ENCODE results near the gene SEMA6C. TPM values are rescaled to one million over a fixed set of nuclear protein-coding genes. Genes with fewer than 3 reads are reported as not detected.
"Not testable (repeated sequence)": the region's sequence is repeated elsewhere in the genome, so short reads cannot be mapped to it uniquely, and the experiment has no call there.

Gene SEMA6C
- total and polyA plus RNA-seq, 4 donors, result 10.2 to 47.8 (median 25.5) TPM

GRCh38 chr1:151098126-151098525 lies 48.3 kb downstream of the SEMA6C start:
- H3K27me3 ChIP-seq (ENCODE audit: control insufficient read depth, insufficient read depth, low read length), result no peaks in the 10 kb centered on the region
- H3K4me1 ChIP-seq (ENCODE audit: control insufficient read depth, insufficient read depth, low read length), result no peaks in the 10 kb centered on the region
- WGBS (ENCODE audit: insufficient coverage), result no CpG with 5 or more reads among the region's 1 CpG
- H3K9me3 ChIP-seq (ENCODE audit: control insufficient read depth, insufficient read depth, low read length), result no peaks in the 10 kb centered on the region
- H3K27ac ChIP-seq (ENCODE audit: low read depth, low read length), result no peak overlapping the region
- H3K4me3 ChIP-seq (ENCODE audit: low read depth, low read length), result no peak overlapping the region
- peaks cover 4% of the 10 kb centered on the region for H3K36me3 ChIP-seq (ENCODE audit: control insufficient read depth, insufficient read depth, low read length)
- no peak for DNase-seq (ENCODE audit: low read depth in 4 of 6, low spot score in 6 of 6)

- 92% methylated on average over 4 of the region's 6 CpGs for WGBS (ENCODE audit: insufficient coverage)
- H3K36me3 ChIP-seq (ENCODE audit: control insufficient read depth, insufficient read depth, low read length); H3K27ac ChIP-seq (ENCODE audit: low read depth, low read length); H3K4me3 ChIP-seq (ENCODE audit: low read depth, low read length); H3K27me3 ChIP-seq (ENCODE audit: control insufficient read depth, insufficient read depth, low read length); H3K4me1 ChIP-seq (ENCODE audit: control insufficient read depth, insufficient read depth, low read length); DNase-seq (ENCODE audit: low read depth in 4 of 6, low spot score in 6 of 6); H3K9me3 ChIP-seq (ENCODE audit: control insufficient read depth, insufficient read depth, low read length): not testable (repeated sequence)
Observed at GRCh38 chr1:151097426-151097825, 49.0 kb downstream of the SEMA6C start.

GRCh38 chr1:151085953-151086559 lies 60.4 kb downstream of the SEMA6C start:
- H3K4me1 ChIP-seq (ENCODE audit: control insufficient read depth, insufficient read depth, low read length), result no peaks in the 10 kb centered on the region
- no peak overlapping the region for H3K4me3 ChIP-seq (ENCODE audit: low read depth, low read length)
- H3K36me3 ChIP-seq (ENCODE audit: control insufficient read depth, insufficient read depth, low read length), result peaks cover 4% of the 10 kb centered on the region
- H3K27ac ChIP-seq (ENCODE audit: low read depth, low read length), result no peak overlapping the region
- no peaks in the 10 kb centered on the region for H3K27me3 ChIP-seq (ENCODE audit: control insufficient read depth, insufficient read depth, low read length)
- DNase-seq (ENCODE audit: low read depth in 4 of 6, low spot score in 6 of 6), result no peak
- no peaks in the 10 kb centered on the region for H3K9me3 ChIP-seq (ENCODE audit: control insufficient read depth, insufficient read depth, low read length)
- 80% methylated on average over 1 of the region's 4 CpGs for WGBS (ENCODE audit: insufficient coverage)

Other genes starting within 250 kb of the SEMA6C start
- gene SETDB1, start 220.3 kb downstream of the SEMA6C start, total RNA-seq, result 10 to 100 TPM; 39.7 to 58.6 TPM
- 10 to 100 TPM; 41.2 to 54.3 TPM for gene SETDB1, start 220.3 kb downstream of the SEMA6C start, polyA plus RNA-seq (ENCODE audit: insufficient read length in 2 of 2)
- gene CERS2, start 171.8 kb downstream of the SEMA6C start, total RNA-seq, result 100 to 1,000 TPM; 116 to 224 TPM
- gene CERS2, start 171.8 kb downstream of the SEMA6C start, polyA plus RNA-seq (ENCODE audit: insufficient read length in 2 of 2), result 100 to 1,000 TPM; 163 to 176 TPM
- 1 to 10 TPM in 1 of 2 donors, under 1 TPM in 1; 0.50 to 2.6 TPM for gene ANXA9, start 164.3 kb downstream of the SEMA6C start, total RNA-seq
- 1 to 10 TPM; 5.4 to 8.3 TPM for gene ANXA9, start 164.3 kb downstream of the SEMA6C start, polyA plus RNA-seq (ENCODE audit: insufficient read length in 2 of 2)
- gene MINDY1, start 139.7 kb downstream of the SEMA6C start, total RNA-seq, result 10 to 100 TPM; 21.9 to 48.1 TPM
- 10 to 100 TPM; 38.2 to 47.5 TPM for gene MINDY1, start 139.7 kb downstream of the SEMA6C start, polyA plus RNA-seq (ENCODE audit: insufficient read length in 2 of 2)
- 10 to 100 TPM; 18.9 to 29.0 TPM for gene PRUNE1, start 138.2 kb downstream of the SEMA6C start, total RNA-seq
- gene PRUNE1, start 138.2 kb downstream of the SEMA6C start, polyA plus RNA-seq (ENCODE audit: insufficient read length in 2 of 2), result 10 to 100 TPM; 37.5 to 39.4 TPM
- under 1 TPM; 0.20 to 0.83 TPM for gene BNIPL, start 110.0 kb downstream of the SEMA6C start, total RNA-seq
- under 1 TPM; 0.73 to 0.93 TPM for gene BNIPL, start 110.0 kb downstream of the SEMA6C start, polyA plus RNA-seq (ENCODE audit: insufficient read length in 2 of 2)
- gene C1orf56, start 98.9 kb downstream of the SEMA6C start, total RNA-seq, result 10 to 100 TPM in 1 of 2 donors, 1 to 10 TPM in 1; 4.1 to 11.0 TPM
- 10 to 100 TPM; 13.7 to 16.9 TPM for gene C1orf56, start 98.9 kb downstream of the SEMA6C start, polyA plus RNA-seq (ENCODE audit: insufficient read length in 2 of 2)
- gene CDC42SE1, start 87.0 kb downstream of the SEMA6C start, total RNA-seq, result 10 to 100 TPM; 59.0 to 73.8 TPM
- 10 to 100 TPM; 86.3 to 89.8 TPM for gene CDC42SE1, start 87.0 kb downstream of the SEMA6C start, polyA plus RNA-seq (ENCODE audit: insufficient read length in 2 of 2)
- 10 to 100 TPM; 34.2 to 54.3 TPM for gene MLLT11, start 86.2 kb downstream of the SEMA6C start, total RNA-seq
- 100 to 1,000 TPM; 182 to 203 TPM for gene MLLT11, start 86.2 kb downstream of the SEMA6C start, polyA plus RNA-seq (ENCODE audit: insufficient read length in 2 of 2)
- 10 to 100 TPM; 18.0 to 18.1 TPM for gene GABPB2, start 75.9 kb downstream of the SEMA6C start, total RNA-seq
- gene GABPB2, start 75.9 kb downstream of the SEMA6C start, polyA plus RNA-seq (ENCODE audit: insufficient read length in 2 of 2), result 1 to 10 TPM; 6.2 to 9.3 TPM
- 1 to 10 TPM; 4.5 to 5.5 TPM for gene TNFAIP8L2, start 10.0 kb upstream of the SEMA6C start, total RNA-seq
- 1 to 10 TPM; 3.2 to 3.9 TPM for gene TNFAIP8L2, start 10.0 kb upstream of the SEMA6C start, polyA plus RNA-seq (ENCODE audit: insufficient read length in 2 of 2)
- 10 to 100 TPM; 12.9 to 19.1 TPM for gene LYSMD1, start 19.3 kb upstream of the SEMA6C start, total RNA-seq
- gene LYSMD1, start 19.3 kb upstream of the SEMA6C start, polyA plus RNA-seq (ENCODE audit: insufficient read length in 2 of 2), result 10 to 100 TPM; 17.9 to 18.7 TPM
- gene SCNM1, start 19.5 kb upstream of the SEMA6C start, total RNA-seq, result 10 to 100 TPM; 26.1 to 59.3 TPM
- gene SCNM1, start 19.5 kb upstream of the SEMA6C start, polyA plus RNA-seq (ENCODE audit: insufficient read length in 2 of 2), result 10 to 100 TPM; 54.8 to 55.8 TPM
- gene TMOD4, start 29.4 kb upstream of the SEMA6C start, total RNA-seq, result not detected
- 1 to 10 TPM in 1 of 2 donors, not detected in 1; 1.2 TPM for gene TMOD4, start 29.4 kb upstream of the SEMA6C start, polyA plus RNA-seq (ENCODE audit: insufficient read length in 2 of 2)
- 10 to 100 TPM; 38.6 to 67.7 TPM for gene VPS72, start 43.6 kb upstream of the SEMA6C start, total RNA-seq
- 10 to 100 TPM; 91.6 to 93.0 TPM for gene VPS72, start 43.6 kb upstream of the SEMA6C start, polyA plus RNA-seq (ENCODE audit: insufficient read length in 2 of 2)
- 10 to 100 TPM; 44.0 to 59.3 TPM for gene PIP5K1A, start 51.9 kb upstream of the SEMA6C start, total RNA-seq
- gene PIP5K1A, start 51.9 kb upstream of the SEMA6C start, polyA plus RNA-seq (ENCODE audit: insufficient read length in 2 of 2), result 10 to 100 TPM; 34.9 to 50.9 TPM
- gene PSMD4, start 108.1 kb upstream of the SEMA6C start, total RNA-seq, result 100 to 1,000 TPM; 108 to 211 TPM
- 100 to 1,000 TPM; 178 to 181 TPM for gene PSMD4, start 108.1 kb upstream of the SEMA6C start, polyA plus RNA-seq (ENCODE audit: insufficient read length in 2 of 2)
- 10 to 100 TPM in 1 of 2 donors, 1 to 10 TPM in 1; 9.6 to 14.1 TPM for gene ZNF687, start 135.7 kb upstream of the SEMA6C start, total RNA-seq
- 10 to 100 TPM; 19.8 to 24.9 TPM for gene ZNF687, start 135.7 kb upstream of the SEMA6C start, polyA plus RNA-seq (ENCODE audit: insufficient read length in 2 of 2)
- gene PI4KB, start 180.8 kb upstream of the SEMA6C start, total RNA-seq, result 10 to 100 TPM; 37.9 to 49.6 TPM
- gene PI4KB, start 180.8 kb upstream of the SEMA6C start, polyA plus RNA-seq (ENCODE audit: insufficient read length in 2 of 2), result 10 to 100 TPM; 70.3 to 79.0 TPM
- 10 to 100 TPM; 36.9 to 53.1 TPM for gene RFX5, start 200.6 kb upstream of the SEMA6C start, total RNA-seq
- 10 to 100 TPM; 38.0 to 45.5 TPM for gene RFX5, start 200.6 kb upstream of the SEMA6C start, polyA plus RNA-seq (ENCODE audit: insufficient read length in 2 of 2)
- gene SELENBP1, start 226.1 kb upstream of the SEMA6C start, total RNA-seq, result 100 to 1,000 TPM in 1 of 2 donors, 10 to 100 TPM in 1; 36.2 to 147 TPM
- 10 to 100 TPM; 13.6 to 40.5 TPM for gene SELENBP1, start 226.1 kb upstream of the SEMA6C start, polyA plus RNA-seq (ENCODE audit: insufficient read length in 2 of 2)

Measured in spinal cord (tissue), 10 donors.